ENCODE data around the gene DDX21.
"Not testable (repeated sequence)": the region's sequence is repeated elsewhere in the genome, so short reads cannot be mapped to it uniquely, and the experiment has no call there.

Gene DDX21

GRCh38 chr10:68955832-68956532 is at the start of gene DDX21:
DDX21 (plus strand) TSS chr10:68956170; CDS start chr10:68956226, 56 bp downstream.
- peak within 1 kb of the TSS; percentile 100 for H3K27ac Mint-ChIP-seq
- H3K27me3 Mint-ChIP-seq (ENCODE audit: low read depth), result no peaks in the 10 kb centered on the region
- H3K4me3 Mint-ChIP-seq, result peak within 1 kb of the TSS; percentile 99
- H3K4me1 Mint-ChIP-seq (ENCODE audit: low read depth), result peaks cover 22% of the 10 kb centered on the region
- no peaks in the 10 kb centered on the region for H3K9me3 Mint-ChIP-seq
- H3K36me3 Mint-ChIP-seq (ENCODE audit: low read depth), result peaks cover 19% of the 10 kb centered on the region

GRCh38 chr10:68924593-68924992 is 31.4 kb upstream of the DDX21 start:
- Mint-ChIP-seq H3K27me3 (ENCODE audit: low read depth) (no peaks in the 10 kb centered on the region), H3K9me3 (no peaks in the 10 kb centered on the region), H3K27ac (no peak overlapping the region), H3K4me1 (ENCODE audit: low read depth) (peaks cover 2% of the 10 kb centered on the region), H3K4me3 (no peak overlapping the region), H3K36me3 (ENCODE audit: low read depth) (peaks cover 21% of the 10 kb centered on the region)

- Mint-ChIP-seq H3K9me3 (no peaks in the 10 kb centered on the region), H3K4me1 (ENCODE audit: low read depth) (peaks cover 2% of the 10 kb centered on the region), H3K4me3 (no peak overlapping the region), H3K36me3 (ENCODE audit: low read depth) (peaks cover 23% of the 10 kb centered on the region), H3K27me3 (ENCODE audit: low read depth) (no peaks in the 10 kb centered on the region), H3K27ac (no peak overlapping the region)
Measured at GRCh38 chr10:68925489-68925888, 30.5 kb upstream of the DDX21 start.

GRCh38 chr10:68929157-68929556 is 26.8 kb upstream of the DDX21 start:
- not testable (repeated sequence) for H3K4me1 Mint-ChIP-seq (ENCODE audit: low read depth); H3K27me3 Mint-ChIP-seq (ENCODE audit: low read depth); H3K9me3 Mint-ChIP-seq; H3K4me3 Mint-ChIP-seq; H3K27ac Mint-ChIP-seq
- peaks cover 26% of the 10 kb centered on the region for H3K36me3 Mint-ChIP-seq (ENCODE audit: low read depth)

- H3K4me1 Mint-ChIP-seq (ENCODE audit: low read depth); H3K9me3 Mint-ChIP-seq; H3K27me3 Mint-ChIP-seq (ENCODE audit: low read depth); H3K27ac Mint-ChIP-seq; H3K4me3 Mint-ChIP-seq: not testable (repeated sequence)
- peaks cover 21% of the 10 kb centered on the region for H3K36me3 Mint-ChIP-seq (ENCODE audit: low read depth)
Measured at GRCh38 chr10:68929888-68930287, 26.1 kb upstream of the DDX21 start.

- not testable (repeated sequence) for H3K27ac Mint-ChIP-seq; H3K4me3 Mint-ChIP-seq; H3K9me3 Mint-ChIP-seq; H3K27me3 Mint-ChIP-seq (ENCODE audit: low read depth); H3K4me1 Mint-ChIP-seq (ENCODE audit: low read depth)
- H3K36me3 Mint-ChIP-seq (ENCODE audit: low read depth), result peaks cover 30% of the 10 kb centered on the region
Measured at GRCh38 chr10:68932860-68933259, 23.1 kb upstream of the DDX21 start.

GRCh38 chr10:68934994-68935393 is 21.0 kb upstream of the DDX21 start:
- peaks cover 2% of the 10 kb centered on the region for H3K4me1 Mint-ChIP-seq (ENCODE audit: low read depth)
- H3K27ac Mint-ChIP-seq, result no peak overlapping the region
- no peaks in the 10 kb centered on the region for H3K27me3 Mint-ChIP-seq (ENCODE audit: low read depth)
- H3K4me3 Mint-ChIP-seq, result no peak overlapping the region
- no peaks in the 10 kb centered on the region for H3K9me3 Mint-ChIP-seq
- peaks cover 41% of the 10 kb centered on the region for H3K36me3 Mint-ChIP-seq (ENCODE audit: low read depth)

GRCh38 chr10:68938117-68938516 is 17.9 kb upstream of the DDX21 start:
- peak overlapping the region; percentile 2 for H3K27ac Mint-ChIP-seq

GRCh38 chr10:68938884-68939283 is 17.1 kb upstream of the DDX21 start:
- Mint-ChIP-seq H3K36me3 (ENCODE audit: low read depth) (peaks cover 35% of the 10 kb centered on the region), H3K27me3 (ENCODE audit: low read depth) (no peaks in the 10 kb centered on the region), H3K4me1 (ENCODE audit: low read depth) (peaks cover 2% of the 10 kb centered on the region), H3K27ac (no peak overlapping the region), H3K4me3 (no peak overlapping the region), H3K9me3 (no peaks in the 10 kb centered on the region)

More at GRCh38 chr10:68938117-68938516, 17.9 kb upstream of the DDX21 start:
- peaks cover 2% of the 10 kb centered on the region for H3K4me1 Mint-ChIP-seq (ENCODE audit: low read depth)
- no peak overlapping the region for H3K4me3 Mint-ChIP-seq
- H3K9me3 Mint-ChIP-seq, result no peaks in the 10 kb centered on the region
- peaks cover 35% of the 10 kb centered on the region for H3K36me3 Mint-ChIP-seq (ENCODE audit: low read depth)
- H3K27me3 Mint-ChIP-seq (ENCODE audit: low read depth), result no peaks in the 10 kb centered on the region

- not testable (repeated sequence) for H3K9me3 Mint-ChIP-seq; H3K4me1 Mint-ChIP-seq (ENCODE audit: low read depth); H3K27me3 Mint-ChIP-seq (ENCODE audit: low read depth); H3K4me3 Mint-ChIP-seq; H3K27ac Mint-ChIP-seq
- H3K36me3 Mint-ChIP-seq (ENCODE audit: low read depth), result peaks cover 36% of the 10 kb centered on the region
Measured at GRCh38 chr10:68940917-68941316, 15.1 kb upstream of the DDX21 start.

GRCh38 chr10:68950598-68950997 is 5.4 kb upstream of the DDX21 start:
- Mint-ChIP-seq H3K27me3 (ENCODE audit: low read depth) (no peaks in the 10 kb centered on the region), H3K4me1 (ENCODE audit: low read depth) (no peaks in the 10 kb centered on the region), H3K36me3 (ENCODE audit: low read depth) (peaks cover 20% of the 10 kb centered on the region), H3K27ac (no peak overlapping the region), H3K4me3 (no peak overlapping the region), H3K9me3 (no peaks in the 10 kb centered on the region)

- Mint-ChIP-seq H3K27me3 (ENCODE audit: low read depth) (no peaks in the 10 kb centered on the region), H3K4me3 (peak overlapping the region; percentile 33), H3K4me1 (ENCODE audit: low read depth) (peaks cover 19% of the 10 kb centered on the region), H3K27ac (peak overlapping the region; percentile 62), H3K36me3 (ENCODE audit: low read depth) (peaks cover 16% of the 10 kb centered on the region), H3K9me3 (no peaks in the 10 kb centered on the region)
Measured at GRCh38 chr10:68954904-68955303, 1.1 kb upstream of the DDX21 start.

GRCh38 chr10:68955355-68955831 is 577 bp upstream of the DDX21 start:
- peaks cover 22% of the 10 kb centered on the region for H3K4me1 Mint-ChIP-seq (ENCODE audit: low read depth)
- H3K9me3 Mint-ChIP-seq, result no peaks in the 10 kb centered on the region
- H3K36me3 Mint-ChIP-seq (ENCODE audit: low read depth), result peaks cover 19% of the 10 kb centered on the region
- no peaks in the 10 kb centered on the region for H3K27me3 Mint-ChIP-seq (ENCODE audit: low read depth)
- peak overlapping the region; percentile 100 for H3K27ac Mint-ChIP-seq
- H3K4me3 Mint-ChIP-seq, result peak overlapping the region; percentile 99

GRCh38 chr10:68957284-68957615 is 1.3 kb downstream of the DDX21 start:
- H3K9me3 Mint-ChIP-seq, result no peaks in the 10 kb centered on the region
- H3K36me3 Mint-ChIP-seq (ENCODE audit: low read depth), result peaks cover 22% of the 10 kb centered on the region
- H3K4me1 Mint-ChIP-seq (ENCODE audit: low read depth), result peaks cover 30% of the 10 kb centered on the region

GRCh38 chr10:68957654-68958053 is 1.7 kb downstream of the DDX21 start:
- H3K27me3 Mint-ChIP-seq (ENCODE audit: low read depth), result no peaks in the 10 kb centered on the region
- H3K36me3 Mint-ChIP-seq (ENCODE audit: low read depth), result peaks cover 23% of the 10 kb centered on the region
- H3K27ac Mint-ChIP-seq, result peak overlapping the region; percentile 100
- H3K9me3 Mint-ChIP-seq, result no peaks in the 10 kb centered on the region
- peaks cover 31% of the 10 kb centered on the region for H3K4me1 Mint-ChIP-seq (ENCODE audit: low read depth)
- peak overlapping the region; percentile 99 for H3K4me3 Mint-ChIP-seq

More at GRCh38 chr10:68957284-68957615, 1.3 kb downstream of the DDX21 start:
- Mint-ChIP-seq H3K4me3 (peak overlapping the region; percentile 99), H3K27ac (peak overlapping the region; percentile 100), H3K27me3 (ENCODE audit: low read depth) (no peaks in the 10 kb centered on the region)

Data from T-helper 1 cell treated with Interleukin-12 subunit alpha and Interleukin-12 subunit beta and Interleukin-4 antibody, amounts not matched to agents 30 μg/mL and 1 μg/mL, for 36 hours (primary cell).